ENCODE results near the gene SEMA7A.
"Not testable (repeated sequence)": the region's sequence is repeated elsewhere in the genome, so short reads cannot be mapped to it uniquely, and the experiment has no call there.

The SEMA7A gene, protein sequence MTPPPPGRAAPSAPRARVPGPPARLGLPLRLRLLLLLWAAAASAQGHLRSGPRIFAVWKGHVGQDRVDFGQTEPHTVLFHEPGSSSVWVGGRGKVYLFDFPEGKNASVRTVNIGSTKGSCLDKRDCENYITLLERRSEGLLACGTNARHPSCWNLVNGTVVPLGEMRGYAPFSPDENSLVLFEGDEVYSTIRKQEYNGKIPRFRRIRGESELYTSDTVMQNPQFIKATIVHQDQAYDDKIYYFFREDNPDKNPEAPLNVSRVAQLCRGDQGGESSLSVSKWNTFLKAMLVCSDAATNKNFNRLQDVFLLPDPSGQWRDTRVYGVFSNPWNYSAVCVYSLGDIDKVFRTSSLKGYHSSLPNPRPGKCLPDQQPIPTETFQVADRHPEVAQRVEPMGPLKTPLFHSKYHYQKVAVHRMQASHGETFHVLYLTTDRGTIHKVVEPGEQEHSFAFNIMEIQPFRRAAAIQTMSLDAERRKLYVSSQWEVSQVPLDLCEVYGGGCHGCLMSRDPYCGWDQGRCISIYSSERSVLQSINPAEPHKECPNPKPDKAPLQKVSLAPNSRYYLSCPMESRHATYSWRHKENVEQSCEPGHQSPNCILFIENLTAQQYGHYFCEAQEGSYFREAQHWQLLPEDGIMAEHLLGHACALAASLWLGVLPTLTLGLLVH

DNA sequence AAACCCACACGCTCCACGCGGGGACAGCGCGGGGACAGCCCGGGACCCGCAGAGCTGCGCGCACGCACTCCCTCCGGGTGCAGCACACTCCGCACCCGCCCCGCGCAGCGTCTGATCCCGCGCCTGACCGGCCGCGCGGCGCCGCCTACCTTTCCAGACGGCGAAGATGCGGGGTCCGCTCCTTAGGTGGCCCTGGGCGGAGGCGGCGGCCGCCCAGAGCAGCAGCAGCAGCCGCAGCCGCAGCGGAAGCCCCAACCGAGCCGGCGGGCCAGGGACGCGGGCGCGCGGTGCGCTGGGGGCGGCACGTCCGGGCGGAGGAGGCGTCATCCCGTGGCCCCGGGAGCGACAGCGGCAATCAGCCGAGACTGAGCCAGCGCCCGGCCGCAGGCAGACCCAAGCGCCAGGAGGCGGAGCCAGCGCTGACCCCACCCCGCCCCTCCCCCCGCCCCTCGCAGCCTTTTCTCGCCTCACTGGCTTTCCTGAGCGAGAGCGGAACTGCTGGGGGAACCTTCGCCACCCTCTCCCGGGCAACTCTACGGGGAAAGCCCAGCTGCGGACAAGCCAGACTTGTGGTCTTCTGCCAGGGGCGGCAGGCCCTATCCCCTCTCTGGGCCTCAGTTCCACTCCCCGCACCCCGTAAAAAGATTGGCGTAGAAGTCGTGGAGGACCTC, at the start of gene SEMA7A:
Gene SEMA7A (minus strand): TSS at position 367 of the 671 bp plus-strand sequence. CDS start 40 bp downstream, at position 327.
- no peak for DNase-seq (ENCODE audit: low read depth)

DNA sequence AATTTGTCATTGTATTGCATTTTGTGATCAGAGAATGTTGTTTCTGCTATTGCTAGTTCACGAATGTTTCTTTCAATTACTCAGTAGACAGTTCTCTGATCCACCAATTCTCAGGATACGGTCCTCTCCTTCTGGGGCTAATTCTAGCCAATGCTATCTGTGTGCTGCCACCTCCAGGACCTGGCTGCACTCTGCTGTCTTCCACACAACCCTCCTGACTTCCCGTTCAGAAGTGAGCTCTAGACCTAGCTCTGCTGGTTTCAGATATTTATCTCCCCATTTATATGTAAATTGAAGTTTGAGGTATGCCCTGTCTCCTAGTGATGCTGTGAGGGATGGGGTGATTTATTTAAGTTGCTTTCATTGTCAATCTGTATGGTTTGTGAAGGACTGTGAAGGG, 48.9 kb upstream of the SEMA7A start:
- no peak for DNase-seq (ENCODE audit: low read depth)

DNA sequence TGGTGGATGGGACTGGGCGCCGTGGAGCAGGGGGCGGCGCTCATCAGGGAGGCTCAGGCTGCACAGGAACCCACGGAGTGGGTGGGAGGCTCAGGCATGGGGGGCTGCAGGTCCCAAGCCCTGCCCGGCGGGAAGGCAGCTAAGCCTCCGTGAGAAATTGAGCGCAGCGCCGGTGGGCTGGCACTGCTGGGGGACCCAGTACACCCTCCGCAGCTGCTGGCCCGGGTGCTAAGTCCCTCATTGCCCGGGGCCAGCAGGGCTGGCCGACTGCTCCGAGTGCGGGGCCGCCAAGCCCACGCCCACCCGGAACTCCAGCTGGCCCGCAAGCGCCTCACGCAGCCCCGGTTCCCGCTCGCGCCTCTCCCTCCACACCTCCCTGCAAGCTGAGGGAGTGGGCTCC, 46.6 kb upstream of the SEMA7A start:
- not testable (repeated sequence) for DNase-seq (ENCODE audit: low read depth)

DNA sequence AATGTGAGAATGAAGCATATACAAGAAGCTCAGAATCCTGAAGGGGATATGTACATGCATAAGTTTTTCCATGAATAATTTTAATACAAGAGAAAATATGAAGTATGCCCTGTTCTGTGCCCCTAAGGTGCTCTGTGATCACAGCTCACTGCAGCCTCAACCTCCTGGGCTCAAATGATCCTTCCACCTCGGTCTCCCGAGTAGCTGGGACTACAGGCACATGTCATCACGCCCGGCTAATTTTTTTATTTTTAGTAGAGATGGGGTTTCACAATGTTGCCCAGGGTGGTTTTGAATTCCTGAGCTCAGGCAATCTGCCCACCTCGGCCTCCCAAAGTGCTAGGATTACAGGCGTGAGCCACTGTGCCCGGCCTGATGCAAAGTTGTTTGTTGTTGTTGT, 37.9 kb upstream of the SEMA7A start:
- not testable (repeated sequence) for DNase-seq (ENCODE audit: low read depth)

DNA sequence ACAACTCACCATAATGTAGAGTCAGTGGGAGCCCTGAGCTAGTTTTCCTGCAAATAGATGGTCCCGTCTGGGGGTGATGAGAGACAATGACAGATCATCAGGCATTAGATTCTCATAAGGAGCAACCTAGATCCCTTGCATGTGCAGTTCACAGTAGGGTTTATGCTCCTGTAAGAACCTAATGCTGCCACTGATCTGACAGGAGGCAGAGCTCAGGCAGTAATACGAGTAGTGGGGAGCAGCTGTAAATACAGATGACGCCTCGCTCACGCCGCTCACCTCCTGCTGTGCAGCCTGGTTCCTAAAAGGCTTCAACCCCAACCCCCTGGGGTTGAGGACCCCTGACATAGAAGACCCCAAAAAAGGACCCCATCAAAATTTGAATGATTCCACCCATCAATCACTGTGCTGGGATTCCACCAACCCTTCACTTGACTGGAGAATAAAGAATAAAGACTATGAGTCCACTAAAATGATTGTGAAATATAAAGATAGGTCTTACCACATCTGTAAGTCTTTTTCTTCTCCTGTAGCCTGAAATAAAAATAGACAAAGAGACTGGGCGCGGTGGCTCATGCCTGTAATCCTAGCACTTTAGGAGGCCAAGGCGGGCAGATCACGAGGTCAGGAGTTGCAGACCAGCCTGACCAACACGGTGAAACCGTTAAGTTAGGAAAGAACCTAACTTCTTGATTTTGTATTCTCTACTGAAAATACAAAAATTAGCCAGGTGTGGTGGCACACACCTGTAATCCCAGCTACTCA, 37.1 kb upstream of the SEMA7A start:
- no peak for DNase-seq (ENCODE audit: low read depth)

DNA sequence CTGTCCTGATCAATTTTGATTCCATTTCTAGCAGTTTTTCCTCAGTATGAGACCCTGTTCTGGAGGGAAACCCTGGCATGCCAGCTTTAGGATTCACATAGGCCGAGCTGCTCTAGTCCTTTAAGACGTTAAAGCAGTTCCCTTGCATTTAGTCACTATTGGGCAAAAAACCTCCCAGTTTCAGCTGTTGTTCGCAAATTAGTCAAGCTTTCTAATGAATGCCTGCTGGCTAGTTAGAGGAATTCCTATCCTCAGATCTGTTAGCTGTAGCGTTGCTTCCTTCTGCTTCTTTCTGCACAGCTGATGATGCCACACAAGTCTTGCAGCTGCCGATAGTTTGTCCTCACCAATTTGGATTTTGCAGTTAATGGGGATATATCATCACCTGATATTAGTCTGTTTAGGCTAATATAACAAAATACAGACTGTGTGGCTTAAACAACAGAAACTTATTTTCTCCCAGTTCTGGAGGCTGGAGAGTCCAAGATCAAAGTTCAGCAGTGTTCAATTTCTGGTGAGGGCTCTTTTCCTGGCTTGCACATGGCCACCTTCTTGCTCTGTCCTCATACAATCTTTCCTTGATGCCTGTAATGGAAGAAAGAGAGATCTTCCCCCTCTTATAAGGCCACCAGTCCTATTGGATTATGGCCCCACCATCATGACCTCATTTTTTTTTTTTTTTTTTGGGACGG, 34.7 kb upstream of the SEMA7A start:
- no peak for DNase-seq (ENCODE audit: low read depth)

DNA sequence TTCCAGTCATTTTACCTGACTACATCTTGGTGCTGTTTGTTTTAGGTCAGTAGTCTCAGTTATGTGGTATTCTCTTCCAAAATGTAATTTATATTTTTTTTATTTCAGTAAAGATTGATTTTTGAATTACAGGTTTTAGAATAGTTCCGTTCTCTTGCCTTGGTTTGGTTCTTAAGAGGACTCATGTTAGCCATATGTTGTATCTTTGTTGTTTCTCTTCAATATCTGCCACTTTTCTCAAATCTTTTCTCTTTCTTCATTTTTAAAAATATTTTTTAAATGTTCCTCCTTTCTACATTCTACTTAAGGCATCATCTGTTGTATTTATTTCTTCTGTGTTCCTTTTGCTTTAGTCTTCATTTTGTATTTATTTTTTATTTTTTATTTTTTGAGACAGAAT, 32.8 kb upstream of the SEMA7A start:
- no peak for DNase-seq (ENCODE audit: low read depth)

DNA sequence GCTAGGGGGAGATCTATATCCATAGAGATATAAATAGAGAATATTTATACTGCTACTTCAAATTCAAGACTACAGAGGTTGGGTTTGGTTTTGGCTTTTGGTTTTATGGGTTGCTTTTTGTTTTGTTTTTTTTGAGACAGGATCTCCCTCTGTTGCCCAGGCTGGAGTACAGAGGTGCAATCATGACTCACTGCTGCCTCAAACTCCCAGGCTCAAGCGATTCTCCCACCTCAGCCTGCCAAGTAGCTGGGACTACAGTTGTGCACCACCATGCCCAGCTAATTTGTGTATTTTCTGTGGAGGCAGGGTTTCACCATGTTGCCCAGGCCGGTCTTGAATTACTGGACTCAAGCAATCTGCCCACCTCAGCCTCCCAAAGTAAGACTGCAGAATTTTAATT, 31.1 kb upstream of the SEMA7A start:
- DNase-seq (ENCODE audit: low read depth): no peak

DNA sequence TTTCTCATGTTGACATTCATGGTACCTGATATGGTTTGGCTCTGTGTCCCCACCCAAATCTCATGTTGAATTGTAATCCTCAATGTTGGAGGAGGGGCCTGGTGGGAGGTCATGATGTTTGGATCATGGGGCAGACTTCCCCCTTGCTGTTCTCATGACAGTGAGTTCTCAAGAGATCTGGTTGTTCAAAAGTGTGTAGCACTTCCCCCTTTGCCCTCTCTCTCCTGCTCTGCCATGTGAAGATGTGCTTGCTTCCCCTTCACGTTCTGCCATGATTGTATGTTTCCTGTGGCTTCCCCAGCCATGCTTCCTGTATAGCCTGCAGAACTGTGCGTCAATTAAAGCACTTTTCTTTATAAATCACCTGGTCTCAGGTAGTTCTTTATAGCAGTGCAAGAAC, 30.5 kb upstream of the SEMA7A start:
- DNase-seq (ENCODE audit: low read depth): no peak

DNA sequence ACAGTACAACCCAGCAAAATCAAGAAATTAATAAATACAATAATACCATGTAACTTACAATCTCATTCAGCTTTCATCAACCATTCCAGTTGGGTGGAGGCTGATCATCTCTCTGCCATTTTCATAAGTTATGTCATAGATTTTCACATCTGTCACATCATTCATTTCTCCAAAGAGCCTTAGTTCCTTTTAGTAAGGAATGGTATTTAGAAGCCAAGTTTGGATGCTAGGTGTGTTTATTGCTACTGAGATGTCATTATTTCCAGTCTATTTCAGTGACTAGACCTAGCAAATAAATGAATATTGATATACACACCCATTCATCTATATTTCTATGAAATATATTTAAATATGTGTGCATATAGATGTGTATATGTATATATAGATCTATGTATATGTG, 29.9 kb upstream of the SEMA7A start:
- no peak for DNase-seq (ENCODE audit: low read depth)

DNA sequence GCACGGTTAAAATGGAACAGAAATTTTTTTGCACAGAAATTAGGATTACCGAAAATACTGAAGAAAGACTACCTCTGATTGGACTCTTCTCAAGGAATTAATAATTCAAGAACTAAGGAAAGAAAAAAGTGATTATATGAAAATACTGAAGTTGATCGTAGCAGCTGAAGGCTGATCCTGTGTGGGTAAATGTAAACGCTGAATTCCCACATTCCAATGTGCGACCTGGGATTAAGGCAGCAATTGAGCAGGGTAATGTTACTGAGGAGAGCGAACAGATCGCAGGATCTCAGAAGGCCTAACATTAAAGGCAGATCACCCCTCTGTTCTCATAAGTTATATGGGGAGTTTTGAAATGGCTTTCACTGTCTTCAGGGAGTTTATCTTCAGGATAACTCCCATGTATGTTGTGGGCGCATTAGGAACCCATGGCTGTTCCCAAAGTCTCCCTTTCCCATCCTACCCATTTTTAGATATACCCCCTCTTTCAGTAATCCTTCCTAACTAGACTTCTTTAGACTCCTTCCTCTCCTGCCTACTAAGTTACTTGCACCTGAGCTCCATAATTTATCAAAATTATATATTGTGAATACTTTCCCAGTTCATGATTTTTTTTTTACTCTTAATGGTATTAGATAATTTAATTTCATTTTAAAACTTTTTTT, 28.2 kb upstream of the SEMA7A start:
- DNase-seq (ENCODE audit: low read depth): no peak

DNA sequence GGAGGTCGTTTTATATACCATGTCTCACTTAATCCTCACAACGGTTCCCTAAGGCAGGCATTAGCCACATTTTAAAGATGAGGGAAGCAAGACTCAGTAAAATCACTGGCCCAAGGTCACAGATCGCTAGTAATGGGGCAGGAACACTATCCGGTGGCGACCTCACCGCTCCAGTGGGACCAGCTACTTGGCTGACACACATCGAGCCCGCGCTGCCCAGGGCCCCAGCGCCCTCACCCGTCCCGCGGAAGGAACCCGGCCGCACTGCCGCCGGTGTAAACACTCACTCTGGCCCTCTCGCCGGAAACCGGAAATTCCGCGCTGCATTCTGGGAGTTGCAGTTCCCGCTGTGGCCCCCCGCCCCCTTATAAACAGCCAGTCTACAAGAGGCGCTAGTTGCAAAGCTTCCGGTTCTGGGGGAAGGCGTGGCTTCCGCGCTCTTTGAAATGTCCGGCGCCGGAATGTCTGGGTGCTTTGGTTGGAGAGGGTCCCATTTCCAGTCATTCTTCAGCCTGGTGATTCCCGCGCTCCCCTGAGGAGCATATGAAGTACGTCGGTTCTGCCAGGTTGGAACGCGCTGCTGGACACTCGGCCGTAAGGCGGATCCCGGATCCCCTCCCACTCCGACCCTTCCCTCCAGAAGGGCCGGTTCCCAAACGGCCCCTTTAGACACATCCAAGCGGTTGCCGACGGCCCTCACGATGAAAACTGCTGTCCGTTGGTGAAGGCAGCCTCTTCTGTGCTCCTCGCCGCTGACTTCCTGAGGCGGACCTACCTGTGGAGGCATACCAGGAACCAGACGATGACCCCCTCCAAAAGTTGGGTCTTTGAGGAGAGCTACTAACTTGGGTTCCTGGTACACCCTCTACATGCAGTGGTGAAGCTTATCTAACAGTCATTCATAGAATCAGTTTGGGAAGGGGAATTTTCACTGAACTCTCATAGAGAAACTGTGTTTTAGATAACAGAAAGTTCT, 27.4 kb upstream of the SEMA7A start, which contains the start of gene UBL7:
Gene UBL7 (minus strand): TSS at position 290 of the 976 bp plus-strand sequence. CDS start 2,293 bp downstream, outside the sequence.
- DNase-seq (ENCODE audit: low read depth): peak; percentile 75

DNA sequence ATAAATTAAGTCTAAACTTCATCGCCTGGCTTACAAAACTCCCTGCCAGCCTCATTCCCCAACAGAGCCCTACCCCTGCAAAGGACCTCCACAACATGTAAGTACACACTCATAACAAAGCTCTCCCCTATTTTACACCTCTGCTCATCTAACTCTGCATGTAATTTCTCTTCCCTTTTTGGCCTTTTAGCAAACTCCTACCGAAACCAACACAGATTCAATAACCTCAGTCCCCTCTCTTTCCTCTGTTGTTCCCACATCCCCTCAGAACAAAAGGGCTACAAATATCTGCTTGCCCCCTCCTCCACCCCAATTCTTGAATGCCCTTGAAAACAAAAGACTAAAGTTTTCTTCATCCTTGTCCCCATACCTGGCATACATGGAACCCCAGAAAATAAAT, 26.5 kb upstream of the SEMA7A start:
- no peak for DNase-seq (ENCODE audit: low read depth)

DNA sequence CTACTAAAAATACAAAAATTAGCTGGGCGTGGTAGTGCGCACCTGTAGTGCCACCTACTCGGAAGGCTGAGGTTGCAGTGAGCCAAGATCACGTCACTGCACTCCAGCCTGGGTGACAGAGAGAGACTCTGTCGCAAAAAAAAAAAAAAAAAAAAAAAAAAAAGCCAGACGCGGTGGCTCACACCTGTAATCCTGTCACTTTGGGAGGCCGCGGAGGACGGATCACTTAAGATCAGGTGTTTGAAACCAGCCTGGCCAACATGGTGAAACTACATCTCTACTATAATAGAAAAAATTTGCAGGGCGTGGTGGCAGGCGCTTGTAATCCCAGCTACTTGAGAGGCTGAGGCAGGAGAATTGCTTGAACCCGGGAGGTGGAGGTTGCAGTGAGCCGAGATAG, 26.0 kb upstream of the SEMA7A start:
- not testable (repeated sequence) for DNase-seq (ENCODE audit: low read depth)

DNA sequence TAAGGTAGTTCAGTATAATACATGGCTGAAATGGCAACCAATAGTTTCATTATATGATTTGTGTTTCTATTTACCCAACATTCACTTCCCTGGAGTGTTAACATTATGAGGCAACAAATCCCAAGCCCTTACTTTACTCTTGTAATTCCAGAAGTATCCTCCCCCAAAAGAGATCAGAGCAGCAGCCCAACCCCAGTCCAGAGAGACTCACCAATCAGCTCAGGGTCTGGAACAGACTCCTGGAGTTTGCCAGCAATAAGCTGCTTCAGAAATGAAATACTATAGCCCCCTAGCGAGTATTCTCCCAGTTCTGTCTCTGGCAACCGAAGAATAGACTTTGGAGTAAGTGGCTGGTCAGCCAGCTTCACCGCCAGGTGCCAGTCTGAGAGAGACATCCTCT, 24.7 kb upstream of the SEMA7A start:
- DNase-seq (ENCODE audit: low read depth): no peak

DNA sequence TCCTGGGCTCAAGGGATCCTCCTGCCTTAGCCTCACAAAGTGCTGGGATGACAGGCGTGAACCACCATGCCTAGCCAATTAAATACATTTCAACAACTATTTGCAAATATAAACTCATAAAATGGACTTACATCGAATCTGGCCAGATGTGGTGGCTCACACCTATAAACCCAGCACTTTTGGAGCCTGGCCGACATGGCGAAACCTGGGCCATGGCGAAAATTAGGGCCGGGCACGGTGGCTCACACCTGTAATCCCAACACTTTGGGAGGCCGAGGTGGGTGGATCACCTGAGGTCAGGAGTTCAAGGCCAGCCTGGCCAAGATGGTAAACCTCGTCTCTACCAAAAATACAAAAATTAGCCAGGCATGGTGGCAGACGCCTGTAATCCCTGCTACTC, 23.3 kb upstream of the SEMA7A start:
- not testable (repeated sequence) for DNase-seq (ENCODE audit: low read depth)

DNA sequence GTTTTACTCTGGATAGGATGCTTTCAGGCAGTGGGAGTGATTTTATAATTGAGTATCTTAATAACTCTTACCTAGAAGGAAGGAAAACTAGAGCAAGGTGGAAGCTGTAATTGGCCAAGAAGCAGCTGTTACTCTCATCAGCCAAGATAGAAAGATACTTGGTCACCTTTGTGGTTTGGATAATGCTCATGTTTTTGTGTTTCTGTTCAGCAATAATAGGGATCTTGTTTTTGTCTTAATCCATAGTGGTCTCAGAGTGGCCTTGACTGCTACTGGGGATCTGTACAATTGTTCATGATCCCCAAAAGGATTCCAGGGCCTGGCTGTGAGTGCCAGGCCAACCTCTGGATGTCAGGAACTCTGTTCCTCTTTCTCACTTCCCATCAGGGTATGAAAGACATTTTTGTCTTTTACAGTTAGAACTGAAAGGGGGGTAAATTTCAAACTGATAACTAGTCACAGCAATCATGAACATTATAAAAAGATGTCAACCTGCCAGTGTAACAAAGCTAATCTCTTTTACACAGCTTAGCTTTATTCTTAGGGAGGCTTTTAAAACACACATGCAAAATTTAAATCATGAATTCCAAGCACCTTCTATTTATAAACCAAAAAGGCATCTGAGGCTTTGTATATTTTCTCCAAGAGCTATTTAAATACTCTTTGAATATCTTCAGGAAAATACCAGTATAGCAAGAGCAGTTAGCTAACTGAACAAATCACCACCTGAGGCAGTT, 21.2 kb upstream of the SEMA7A start:
- no peak for DNase-seq (ENCODE audit: low read depth)

DNA sequence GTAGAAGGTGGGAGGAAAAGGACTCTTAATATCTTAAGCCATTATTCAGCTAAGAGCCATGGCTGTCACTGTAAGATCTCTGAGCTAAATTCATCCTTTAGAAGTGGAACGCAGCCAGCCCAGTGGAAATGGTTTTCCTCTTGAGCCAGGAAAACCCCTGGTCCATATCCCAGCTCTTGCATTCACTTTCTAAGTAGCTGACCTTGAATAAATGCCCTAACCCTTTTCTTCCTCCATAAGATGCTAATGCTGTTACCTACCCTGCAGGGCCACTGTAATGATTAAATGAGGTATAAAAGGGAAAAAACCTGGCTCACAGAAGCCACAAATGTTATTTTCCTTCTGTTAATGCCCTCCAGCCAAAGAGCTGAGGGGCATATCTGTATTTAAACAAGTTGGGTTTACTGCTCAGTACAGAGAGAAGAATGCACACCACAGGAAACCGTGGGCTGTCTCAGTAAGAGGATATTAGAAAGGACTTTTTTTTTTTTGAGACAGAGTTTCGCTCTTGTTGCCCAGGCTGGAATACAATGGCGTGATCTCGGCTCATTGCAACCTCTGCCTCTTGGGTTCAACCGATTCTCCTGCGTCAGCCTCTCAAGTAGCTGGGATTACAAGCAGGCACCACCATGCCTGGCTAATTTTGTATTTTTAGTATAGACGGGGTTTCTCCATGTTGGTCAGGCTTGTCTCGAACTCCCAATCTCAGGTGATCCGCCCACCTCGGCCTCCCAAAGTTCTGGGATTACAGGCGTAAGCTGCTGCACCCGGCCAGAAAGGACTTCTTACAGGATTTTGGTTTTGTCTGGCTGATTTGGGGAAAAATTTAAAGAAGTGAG, 20.4 kb upstream of the SEMA7A start:
- peak; percentile 32 for DNase-seq (ENCODE audit: low read depth)

All from non-pigmented ciliary epithelial cell (primary cell).